PFSK-1 (cell line): ENCODE results near the gene WDR86.

Source experiments
- FOXP2 ChIP-seq: optimal IDR thresholded peaks from 2 replicates; pipeline ENCODE3; 2011; ENCODE audit warnings: borderline replicate concordance, control low read depth, inconsistent platforms; ENCODE audit not compliant: insufficient read depth; ENCODE audit errors: extremely low read length, extremely low read depth
- POLR2AphosphoS5 ChIP-seq: IDR thresholded peaks from 2 replicates; pipeline ENCODE4 v1.6.1; 2012; ENCODE audit warnings: low read depth, mild to moderate bottlenecking, control low read depth, low read length, moderate library complexity
- SIN3A ChIP-seq: IDR thresholded peaks from 2 replicates; pipeline ENCODE4 v1.6.1; 2012; ENCODE audit warnings: mild to moderate bottlenecking, low read length, moderate library complexity, borderline replicate concordance; ENCODE audit not compliant: insufficient read depth
- TAF1 ChIP-seq: IDR thresholded peaks from 2 replicates; pipeline ENCODE4 v1.6.1; 2012; ENCODE audit warnings: low read length, control low read depth, borderline replicate concordance; ENCODE audit not compliant: insufficient read depth
- TF ChIP-seq, protein P1 (sequence below), 2 experiments: IDR thresholded peaks; 2 replicates each; pipeline versions ENCODE4 v1.6.1 to v1.8.0; 2011 to 2012; ENCODE audit warnings: low read depth in 2 of 2, low read length in 2 of 2, control low read depth in 1 of 2, inconsistent platforms in 1 of 2, mild to moderate bottlenecking in 1 of 2, moderate library complexity in 1 of 2; ENCODE audit not compliant: insufficient read depth in 1 of 2

DNA sequence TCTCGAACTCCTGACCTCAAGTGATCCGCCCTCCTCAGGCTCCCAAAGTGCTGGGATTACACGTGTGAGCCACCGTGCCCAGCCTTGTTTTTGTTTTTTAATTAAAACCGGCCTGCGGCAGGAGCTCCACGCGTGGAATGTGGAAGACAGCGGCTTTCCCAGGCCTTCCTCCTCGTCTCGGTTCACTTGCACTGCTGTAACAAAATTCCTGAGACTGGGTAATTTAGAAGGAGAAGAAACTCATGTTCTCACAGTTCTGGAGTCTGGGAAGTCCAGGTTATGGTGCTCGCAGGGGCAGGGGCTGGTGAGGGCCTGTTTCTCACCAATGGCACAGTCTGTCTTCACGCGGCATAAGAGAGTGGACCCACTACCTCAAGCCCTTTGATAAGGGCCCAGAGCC lies 44.5 kb upstream of the WDR86 start:
- TF ChIP-seq TAF1 (no peak), SIN3A (no peak), POLR2AphosphoS5 (no peak), FOXP2 (no peak)
- TF ChIP-seq, protein P1, sequence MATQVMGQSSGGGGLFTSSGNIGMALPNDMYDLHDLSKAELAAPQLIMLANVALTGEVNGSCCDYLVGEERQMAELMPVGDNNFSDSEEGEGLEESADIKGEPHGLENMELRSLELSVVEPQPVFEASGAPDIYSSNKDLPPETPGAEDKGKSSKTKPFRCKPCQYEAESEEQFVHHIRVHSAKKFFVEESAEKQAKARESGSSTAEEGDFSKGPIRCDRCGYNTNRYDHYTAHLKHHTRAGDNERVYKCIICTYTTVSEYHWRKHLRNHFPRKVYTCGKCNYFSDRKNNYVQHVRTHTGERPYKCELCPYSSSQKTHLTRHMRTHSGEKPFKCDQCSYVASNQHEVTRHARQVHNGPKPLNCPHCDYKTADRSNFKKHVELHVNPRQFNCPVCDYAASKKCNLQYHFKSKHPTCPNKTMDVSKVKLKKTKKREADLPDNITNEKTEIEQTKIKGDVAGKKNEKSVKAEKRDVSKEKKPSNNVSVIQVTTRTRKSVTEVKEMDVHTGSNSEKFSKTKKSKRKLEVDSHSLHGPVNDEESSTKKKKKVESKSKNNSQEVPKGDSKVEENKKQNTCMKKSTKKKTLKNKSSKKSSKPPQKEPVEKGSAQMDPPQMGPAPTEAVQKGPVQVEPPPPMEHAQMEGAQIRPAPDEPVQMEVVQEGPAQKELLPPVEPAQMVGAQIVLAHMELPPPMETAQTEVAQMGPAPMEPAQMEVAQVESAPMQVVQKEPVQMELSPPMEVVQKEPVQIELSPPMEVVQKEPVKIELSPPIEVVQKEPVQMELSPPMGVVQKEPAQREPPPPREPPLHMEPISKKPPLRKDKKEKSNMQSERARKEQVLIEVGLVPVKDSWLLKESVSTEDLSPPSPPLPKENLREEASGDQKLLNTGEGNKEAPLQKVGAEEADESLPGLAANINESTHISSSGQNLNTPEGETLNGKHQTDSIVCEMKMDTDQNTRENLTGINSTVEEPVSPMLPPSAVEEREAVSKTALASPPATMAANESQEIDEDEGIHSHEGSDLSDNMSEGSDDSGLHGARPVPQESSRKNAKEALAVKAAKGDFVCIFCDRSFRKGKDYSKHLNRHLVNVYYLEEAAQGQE (IDR thresholded peaks at IDR 0.05; ENCODE audit: insufficient read depth in 1 of 2, low read depth in 2 of 2, low read length in 2 of 2) = no peak
